ENCODE measurements around the gene C1QTNF12. TPM values are rescaled to one million over a fixed set of nuclear protein-coding genes. Genes with fewer than 3 reads are reported as not detected.

Gene C1QTNF12
- total RNA-seq, 1 donor from 2014 or later: 3.5 TPM

- peak within 1 kb of the TSS; percentile 81 for H3K27ac Mint-ChIP-seq
- H3K4me3 Mint-ChIP-seq (ENCODE audit: low read depth): peak within 1 kb of the TSS; percentile 77
- intact Hi-C loops (cut with micrococcal nuclease): loop anchor here (2.0 kb wide), 1 partner anchor 17 kb away; no protein-coding TSS in a partner anchor
- H3K27me3 Mint-ChIP-seq (ENCODE audit: low read depth): no peaks in the 10 kb centered on the region
- no peak for DNase-seq (ENCODE audit: low spot score)
- peaks cover 59% of the 10 kb centered on the region for H3K36me3 Mint-ChIP-seq (ENCODE audit: low read depth)
- peaks cover 37% of the 10 kb centered on the region for H3K4me1 Mint-ChIP-seq (ENCODE audit: low read depth)
- no peaks in the 10 kb centered on the region for H3K9me3 Mint-ChIP-seq
Measured at GRCh38 chr1:1213345-1214265, 32.9 kb downstream of the C1QTNF12 start, which contains the start of gene TNFRSF4. Gene TNFRSF4, minus strand, starts transcription at chr1:1214153. Its CDS starts 26 bp downstream, at chr1:1214127.

- H3K9me3 Mint-ChIP-seq: no peaks in the 10 kb centered on the region
- H3K4me1 Mint-ChIP-seq (ENCODE audit: low read depth): peaks cover 37% of the 10 kb centered on the region
- intact Hi-C loops (cut with micrococcal nuclease): no loop called here
- peaks cover 56% of the 10 kb centered on the region for H3K36me3 Mint-ChIP-seq (ENCODE audit: low read depth)
- H3K27me3 Mint-ChIP-seq (ENCODE audit: low read depth): no peaks in the 10 kb centered on the region
- DNase-seq (ENCODE audit: low spot score): no peak
- H3K4me3 Mint-ChIP-seq (ENCODE audit: low read depth): peak overlapping the region; percentile 77
- no peak overlapping the region for H3K27ac Mint-ChIP-seq
Measured at GRCh38 chr1:1212780-1213344, 33.7 kb downstream of the C1QTNF12 start.

- DNase-seq (ENCODE audit: low spot score): no peak
- intact Hi-C loops (cut with micrococcal nuclease): no loop called here
- H3K4me3 Mint-ChIP-seq (ENCODE audit: low read depth): peak overlapping the region; percentile 71
Measured at GRCh38 chr1:1211541-1212441, 34.7 kb downstream of the C1QTNF12 start.

GRCh38 chr1:1210726-1211540 lies 35.6 kb downstream of the C1QTNF12 start:
- no peak for DNase-seq (ENCODE audit: low spot score)
- Mint-ChIP-seq H3K4me3 (ENCODE audit: low read depth) (peak overlapping the region; percentile 66), H3K36me3 (ENCODE audit: low read depth) (peaks cover 43% of the 10 kb centered on the region), H3K4me1 (ENCODE audit: low read depth) (peaks cover 31% of the 10 kb centered on the region), H3K9me3 (no peaks in the 10 kb centered on the region), H3K27me3 (ENCODE audit: low read depth) (no peaks in the 10 kb centered on the region), H3K27ac (peak overlapping the region; percentile 63)
- intact Hi-C loops (cut with micrococcal nuclease): no loop called here

More at GRCh38 chr1:1211541-1212441, 34.7 kb downstream of the C1QTNF12 start:
- H3K27ac Mint-ChIP-seq: peak overlapping the region; percentile 28
- H3K27me3 Mint-ChIP-seq (ENCODE audit: low read depth): no peaks in the 10 kb centered on the region
- H3K36me3 Mint-ChIP-seq (ENCODE audit: low read depth): peaks cover 48% of the 10 kb centered on the region
- H3K9me3 Mint-ChIP-seq: no peaks in the 10 kb centered on the region
- H3K4me1 Mint-ChIP-seq (ENCODE audit: low read depth): peaks cover 34% of the 10 kb centered on the region

- peaks cover 19% of the 10 kb centered on the region for H3K4me1 Mint-ChIP-seq (ENCODE audit: low read depth)
- no peaks in the 10 kb centered on the region for H3K9me3 Mint-ChIP-seq
- peak overlapping the region; percentile 97 for H3K27ac Mint-ChIP-seq
- no peak for DNase-seq (ENCODE audit: low spot score)
- peaks cover 35% of the 10 kb centered on the region for H3K36me3 Mint-ChIP-seq (ENCODE audit: low read depth)
- intact Hi-C loops (cut with micrococcal nuclease): loop anchor here (2.0 to 10.0 kb wide), 4 partner anchors 64 to 194 kb away; partner anchors contain the start of genes C1orf159, ISG15 and UBE2J2
- H3K27me3 Mint-ChIP-seq (ENCODE audit: low read depth): no peaks in the 10 kb centered on the region
- H3K4me3 Mint-ChIP-seq (ENCODE audit: low read depth): peak overlapping the region; percentile 83
Measured at GRCh38 chr1:1208713-1209433, 37.6 kb downstream of the C1QTNF12 start.

GRCh38 chr1:1207571-1207892 lies 39.0 kb downstream of the C1QTNF12 start:
- Mint-ChIP-seq H3K36me3 (ENCODE audit: low read depth) (peaks cover 33% of the 10 kb centered on the region), H3K27ac (peak overlapping the region; percentile 97), H3K27me3 (ENCODE audit: low read depth) (no peaks in the 10 kb centered on the region), H3K4me3 (ENCODE audit: low read depth) (peak overlapping the region; percentile 83), H3K9me3 (no peaks in the 10 kb centered on the region), H3K4me1 (ENCODE audit: low read depth) (peaks cover 19% of the 10 kb centered on the region)
- intact Hi-C loops (cut with micrococcal nuclease): loop anchor here (5.0 to 10.0 kb wide), 2 partner anchors 65 to 193 kb away; partner anchors contain the start of gene ISG15
- no peak for DNase-seq (ENCODE audit: low spot score)

- Mint-ChIP-seq H3K4me1 (ENCODE audit: low read depth) (peaks cover 19% of the 10 kb centered on the region), H3K9me3 (no peaks in the 10 kb centered on the region), H3K27ac (peak overlapping the region; percentile 68)
Measured at GRCh38 chr1:1206966-1207531, 39.5 kb downstream of the C1QTNF12 start.

GRCh38 chr1:1206376-1206965 lies 40.1 kb downstream of the C1QTNF12 start, which contains the start of gene TNFRSF18:
Gene TNFRSF18, minus strand, starts transcription at chr1:1206592. Its CDS starts 21 bp downstream, at chr1:1206571.
- no peak for DNase-seq (ENCODE audit: low spot score)
- peaks cover 32% of the 10 kb centered on the region for H3K36me3 Mint-ChIP-seq (ENCODE audit: low read depth)
- intact Hi-C loops (cut with micrococcal nuclease): loop anchor here (5.0 to 10.0 kb wide), 2 partner anchors 64 to 192 kb away; partner anchors contain the start of gene ISG15

More at GRCh38 chr1:1206966-1207531, 39.5 kb downstream of the C1QTNF12 start:
- Mint-ChIP-seq H3K36me3 (ENCODE audit: low read depth) (peaks cover 33% of the 10 kb centered on the region), H3K27me3 (ENCODE audit: low read depth) (no peaks in the 10 kb centered on the region), H3K4me3 (ENCODE audit: low read depth) (peak overlapping the region; percentile 80)
- DNase-seq (ENCODE audit: low spot score): no peak
- intact Hi-C loops (cut with micrococcal nuclease): loop anchor here (5.0 to 10.0 kb wide), 2 partner anchors 65 to 192 kb away; partner anchors contain the start of gene ISG15

GRCh38 chr1:1205769-1206375 lies 40.6 kb downstream of the C1QTNF12 start:
- H3K36me3 Mint-ChIP-seq (ENCODE audit: low read depth): peaks cover 26% of the 10 kb centered on the region
- DNase-seq (ENCODE audit: low spot score): no peak
- H3K27me3 Mint-ChIP-seq (ENCODE audit: low read depth): no peaks in the 10 kb centered on the region
- H3K27ac Mint-ChIP-seq: peak overlapping the region; percentile 30
- peak overlapping the region; percentile 82 for H3K4me3 Mint-ChIP-seq (ENCODE audit: low read depth)
- H3K4me1 Mint-ChIP-seq (ENCODE audit: low read depth): peaks cover 18% of the 10 kb centered on the region
- no peaks in the 10 kb centered on the region for H3K9me3 Mint-ChIP-seq
- intact Hi-C loops (cut with micrococcal nuclease): loop anchor here (5.0 to 10.0 kb wide), 2 partner anchors 64 to 191 kb away; partner anchors contain the start of gene ISG15

More at GRCh38 chr1:1206376-1206965, 40.1 kb downstream of the C1QTNF12 start, which contains the start of gene TNFRSF18:
- peak within 1 kb of the TSS; percentile 82 for H3K4me3 Mint-ChIP-seq (ENCODE audit: low read depth)
- H3K4me1 Mint-ChIP-seq (ENCODE audit: low read depth): peaks cover 19% of the 10 kb centered on the region
- H3K9me3 Mint-ChIP-seq: no peaks in the 10 kb centered on the region
- peak within 1 kb of the TSS; percentile 68 for H3K27ac Mint-ChIP-seq
- no peaks in the 10 kb centered on the region for H3K27me3 Mint-ChIP-seq (ENCODE audit: low read depth)

All from activated T-helper 2 cell treated with anti-CD3 and anti-CD28 coated beads, Interferon-gamma antibody, Interleukin-2, Interleukin-4, amounts not matched to agents 10 μg/mL and 5 μg/mL and 100 μg/mL, durations not matched to agents 14 hours and 24 hours and 36 hours (primary cell).